SU-DHL-6 (cell line): Measurements from ENCODE around the gene CLEC16A.

Experiments
- H2AFZ ChIP-seq: fragments of 200-600 bp; sonication (generic); 2 replicates; pipeline ENCODE4 v1.6.1; 2014; ENCODE audit warnings: low read depth, mild to moderate bottlenecking, moderate library complexity, mixed read lengths, antibody characterized with exemption, low read length; ENCODE audit not compliant: severe bottlenecking
- H3F3A ChIP-seq: fragments of 200-600 bp; shearing (Covaris generic); 2 replicates; pipeline ENCODE4 v1.6.0; 2016; ENCODE audit warnings: antibody characterized with exemption, mild to moderate bottlenecking; ENCODE audit not compliant: insufficient read depth
- H3K27ac ChIP-seq: fragments of 200-600 bp; sonication (generic); 2 replicates; pipeline ENCODE4 v1.5.1; 2016; ENCODE audit warnings: low read depth, mild to moderate bottlenecking, low read length, moderate library complexity, mixed read lengths
- H3K27me3 ChIP-seq: fragments of 200-600 bp; sonication (generic), shearing (Covaris generic); 2 replicates; pipeline ENCODE4 v1.6.0; 2014; ENCODE audit warnings: mild to moderate bottlenecking, low read length
- H3K36me3 ChIP-seq: fragments of 200-600 bp; sonication (generic); 2 replicates; pipeline ENCODE4 v1.6.1; 2014; ENCODE audit warnings: mild to moderate bottlenecking, low read length, mixed read lengths
- H3K4me2 ChIP-seq: fragments of 300-600, 200-600 bp; shearing (Covaris generic), sonication (generic); 2 replicates; pipeline ENCODE4 v1.6.0; 2014; ENCODE audit warnings: low read length, low read depth, mild to moderate bottlenecking; ENCODE audit not compliant: poor library complexity, severe bottlenecking
- H3K4me3 ChIP-seq: fragments of 200-600 bp; sonication (generic); 2 replicates; pipeline ENCODE4 v1.5.1; 2014; ENCODE audit warnings: antibody characterized with exemption, low read length, mild to moderate bottlenecking, mixed read lengths; ENCODE audit not compliant: insufficient read depth, poor library complexity, severe bottlenecking
- H3K79me2 ChIP-seq: fragments of 200-600 bp; sonication (generic); 2 replicates; pipeline ENCODE4 v1.6.1; 2014; ENCODE audit warnings: mild to moderate bottlenecking, low read length, moderate library complexity; ENCODE audit not compliant: insufficient read depth
- H3K9ac ChIP-seq: fragments of 200-600 bp; sonication (generic); 2 replicates; pipeline ENCODE4 v1.7.0; 2014; ENCODE audit warnings: mild to moderate bottlenecking, low read length
- H3K9me2 ChIP-seq: fragments of 200-600 bp; sonication (generic); replicated peaks from 2 replicates; pipeline ENCODE4 v1.6.1; 2014; ENCODE audit warnings: low read length; ENCODE audit not compliant: insufficient read depth
- H3K9me3 ChIP-seq: fragments of 200-600 bp; sonication (generic); 2 replicates; pipeline ENCODE4 v1.6.1; 2014; ENCODE audit warnings: low read length, mixed read lengths; ENCODE audit not compliant: insufficient read depth
- H4K20me1 ChIP-seq: fragments of 200-600 bp; sonication (generic); 2 replicates; pipeline ENCODE4 v1.6.1; 2014; ENCODE audit warnings: low read depth, mild to moderate bottlenecking, antibody characterized with exemption, low read length, moderate library complexity, mixed read lengths
- CTCF ChIP-seq: fragments of 200-600 bp; sonication (generic); IDR thresholded peaks from one replicate; pipeline ENCODE4 v1.5.1; 2017; ENCODE audit warnings: antibody characterized with exemption, mild to moderate bottlenecking, low read length, moderate library complexity; ENCODE audit not compliant: insufficient read depth, poor library complexity, severe bottlenecking
- EZH2phosphoT487 ChIP-seq: fragments of 200-600 bp; sonication (generic), shearing (Covaris generic); conservative IDR thresholded peaks from 2 replicates; pipeline ENCODE4 v1.6.1; 2018; ENCODE audit warnings: mild to moderate bottlenecking, antibody characterized with exemption, low read length, moderate library complexity, mixed read lengths

The CLEC16A gene

GRCh38 chr16:10978871-10979446 is 34.6 kb downstream of the CLEC16A start:
- Histone ChIP-seq H4K20me1 (no peaks in the 10 kb centered on the region), H3K79me2 (no peaks in the 10 kb centered on the region), H3K36me3 (no peaks in the 10 kb centered on the region), H3K27ac (no peak overlapping the region), H3F3A (no peaks in the 10 kb centered on the region; the same call in 1 of the 2 replicates), H2AFZ (no peak overlapping the region), H3K9ac (no peak overlapping the region), H3K27me3 (no peaks in the 10 kb centered on the region), H3K9me2 (no peaks in the 10 kb centered on the region), H3K4me3 (no peak overlapping the region), H3K4me2 (no peak overlapping the region), H3K9me3 (no peaks in the 10 kb centered on the region)
- TF ChIP-seq EZH2phosphoT487 (no peak), CTCF (no peak)

- Histone ChIP-seq H3K9ac (no peak overlapping the region), H3F3A (no peaks in the 10 kb centered on the region; the same call in 1 of the 2 replicates), H3K4me3 (no peak overlapping the region), H2AFZ (no peak overlapping the region), H3K9me3 (no peaks in the 10 kb centered on the region), H4K20me1 (no peaks in the 10 kb centered on the region), H3K36me3 (no peaks in the 10 kb centered on the region), H3K9me2 (no peaks in the 10 kb centered on the region), H3K79me2 (no peaks in the 10 kb centered on the region), H3K27ac (no peak overlapping the region), H3K27me3 (no peaks in the 10 kb centered on the region), H3K4me2 (no peak overlapping the region)
- TF ChIP-seq EZH2phosphoT487: no peak
Measured at GRCh38 chr16:10979717-10980601, 35.6 kb downstream of the CLEC16A start.

GRCh38 chr16:10980813-10981212 is 36.4 kb downstream of the CLEC16A start:
- H3K36me3 ChIP-seq: no peaks in the 10 kb centered on the region
- H3K9me2 ChIP-seq: no peaks in the 10 kb centered on the region
- no peak overlapping the region for H3K27ac ChIP-seq
- H3K4me2 ChIP-seq: no peak overlapping the region
- no peaks in the 10 kb centered on the region for H3K27me3 ChIP-seq
- no peak overlapping the region for H3K9ac ChIP-seq
- no peaks in the 10 kb centered on the region; the same call in 1 of the 2 replicates for H3F3A ChIP-seq
- no peaks in the 10 kb centered on the region for H4K20me1 ChIP-seq
- no peaks in the 10 kb centered on the region for H3K9me3 ChIP-seq
- H2AFZ ChIP-seq: no peak overlapping the region
- no peak overlapping the region for H3K4me3 ChIP-seq
- TF ChIP-seq EZH2phosphoT487 (no peak), CTCF (no peak)
- H3K79me2 ChIP-seq: no peaks in the 10 kb centered on the region

GRCh38 chr16:10981697-10982216 is 37.4 kb downstream of the CLEC16A start:
- no peak overlapping the region for H3K9ac ChIP-seq
- no peak overlapping the region for H3K4me3 ChIP-seq
- no peaks in the 10 kb centered on the region; the same call in 1 of the 2 replicates for H3F3A ChIP-seq
- TF ChIP-seq CTCF: peak; percentile 50
- no peak for TF ChIP-seq EZH2phosphoT487
- H3K4me2 ChIP-seq: no peak overlapping the region
- no peaks in the 10 kb centered on the region for H4K20me1 ChIP-seq
- no peaks in the 10 kb centered on the region for H3K27me3 ChIP-seq
- H3K36me3 ChIP-seq: no peaks in the 10 kb centered on the region
- peak overlapping the region; percentile 65 for H2AFZ ChIP-seq
- no peaks in the 10 kb centered on the region for H3K79me2 ChIP-seq
- H3K9me3 ChIP-seq: no peaks in the 10 kb centered on the region
- H3K27ac ChIP-seq: no peak overlapping the region
- H3K9me2 ChIP-seq: no peaks in the 10 kb centered on the region
